C4-2B (cell line): Measurements from ENCODE around the gene MAP4K1.

ENCODE experiments used
- ZFX ChIP-seq: fragments of 450-650 bp; IDR thresholded peaks from 2 replicates; pipeline ENCODE4 v1.6.1; 2017
- TF ChIP-seq, protein P1 (sequence below): fragments of 450-650 bp; conservative IDR thresholded peaks from 2 replicates; pipeline ENCODE4 v1.5.1; 2017; ENCODE audit warnings: mild to moderate bottlenecking

DNA sequence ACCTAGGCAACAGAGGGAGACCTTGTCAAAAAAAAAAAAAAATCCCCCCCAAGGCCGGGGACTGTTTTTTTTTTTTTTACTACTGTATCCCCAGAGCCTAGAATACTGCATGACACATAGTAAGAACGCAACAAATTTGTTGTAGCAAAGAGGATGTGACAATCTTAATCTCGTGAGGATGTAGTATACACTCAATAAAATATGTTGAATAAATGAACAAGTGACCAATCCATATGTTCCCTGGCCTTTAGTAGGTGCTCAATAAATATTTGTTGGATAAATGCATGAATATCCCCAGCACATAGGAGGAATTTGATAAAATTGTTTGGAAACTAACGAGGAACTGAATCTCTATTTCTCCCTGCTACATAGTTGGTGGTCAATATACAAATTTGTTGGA lies 75.7 kb downstream of the MAP4K1 start:
- TF ChIP-seq, protein P1, sequence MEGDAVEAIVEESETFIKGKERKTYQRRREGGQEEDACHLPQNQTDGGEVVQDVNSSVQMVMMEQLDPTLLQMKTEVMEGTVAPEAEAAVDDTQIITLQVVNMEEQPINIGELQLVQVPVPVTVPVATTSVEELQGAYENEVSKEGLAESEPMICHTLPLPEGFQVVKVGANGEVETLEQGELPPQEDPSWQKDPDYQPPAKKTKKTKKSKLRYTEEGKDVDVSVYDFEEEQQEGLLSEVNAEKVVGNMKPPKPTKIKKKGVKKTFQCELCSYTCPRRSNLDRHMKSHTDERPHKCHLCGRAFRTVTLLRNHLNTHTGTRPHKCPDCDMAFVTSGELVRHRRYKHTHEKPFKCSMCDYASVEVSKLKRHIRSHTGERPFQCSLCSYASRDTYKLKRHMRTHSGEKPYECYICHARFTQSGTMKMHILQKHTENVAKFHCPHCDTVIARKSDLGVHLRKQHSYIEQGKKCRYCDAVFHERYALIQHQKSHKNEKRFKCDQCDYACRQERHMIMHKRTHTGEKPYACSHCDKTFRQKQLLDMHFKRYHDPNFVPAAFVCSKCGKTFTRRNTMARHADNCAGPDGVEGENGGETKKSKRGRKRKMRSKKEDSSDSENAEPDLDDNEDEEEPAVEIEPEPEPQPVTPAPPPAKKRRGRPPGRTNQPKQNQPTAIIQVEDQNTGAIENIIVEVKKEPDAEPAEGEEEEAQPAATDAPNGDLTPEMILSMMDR: no peak
- TF ChIP-seq ZFX: no peak
